Measurements from ENCODE around the gene MXD4.

MXD4 gene, protein sequence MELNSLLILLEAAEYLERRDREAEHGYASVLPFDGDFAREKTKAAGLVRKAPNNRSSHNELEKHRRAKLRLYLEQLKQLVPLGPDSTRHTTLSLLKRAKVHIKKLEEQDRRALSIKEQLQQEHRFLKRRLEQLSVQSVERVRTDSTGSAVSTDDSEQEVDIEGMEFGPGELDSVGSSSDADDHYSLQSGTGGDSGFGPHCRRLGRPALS

DNA sequence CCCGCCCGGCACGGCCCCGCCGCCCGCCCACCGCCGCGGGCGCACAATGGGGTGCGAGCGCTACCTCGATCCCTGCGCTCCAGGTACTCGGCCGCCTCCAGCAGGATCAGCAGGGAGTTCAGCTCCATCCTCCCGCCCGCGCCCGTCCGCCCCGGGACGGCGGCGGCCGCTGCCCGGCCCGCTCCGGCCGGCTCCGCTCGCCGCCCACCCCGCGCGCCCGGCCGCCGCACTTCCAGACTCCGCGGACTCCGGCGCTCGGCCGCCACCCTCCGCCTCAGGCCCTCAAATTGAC, at the start of gene MXD4:
Gene MXD4, minus strand, starts transcription at position 257 of the 292 bp plus-strand sequence. Its CDS starts 129 bp downstream, at position 128.
- DNase-seq, result no peak

DNA sequence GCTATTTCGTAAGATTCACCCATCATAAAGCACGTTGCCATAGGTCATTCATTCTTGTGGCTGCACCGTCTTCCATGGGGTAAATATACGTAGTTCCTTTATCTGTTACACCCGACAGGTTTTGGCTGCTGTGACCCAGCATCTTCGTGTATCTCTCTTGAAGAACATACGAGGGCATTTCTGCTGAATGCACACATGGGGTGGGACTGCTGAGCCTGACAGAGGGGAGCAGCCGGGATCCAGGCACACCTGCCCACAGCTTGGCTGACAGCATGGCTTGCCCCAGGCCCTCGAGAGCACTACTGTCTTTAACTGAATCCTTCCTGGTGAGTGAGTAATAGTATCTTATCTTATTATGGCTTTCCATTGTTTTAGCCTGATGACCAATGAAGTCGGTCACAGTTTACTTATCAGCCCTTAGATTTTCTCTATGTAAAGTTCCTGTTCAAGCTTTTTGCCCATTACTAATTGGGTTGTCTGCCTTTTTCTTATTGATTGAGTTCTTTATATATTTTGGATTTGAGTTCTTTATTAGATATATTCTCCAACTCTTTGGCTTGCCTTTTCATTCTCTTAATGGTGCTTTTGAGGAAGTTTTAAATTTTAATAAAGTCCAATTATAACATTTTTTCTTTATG, 45.0 kb upstream of the MXD4 start:
- no peak for DNase-seq

DNA sequence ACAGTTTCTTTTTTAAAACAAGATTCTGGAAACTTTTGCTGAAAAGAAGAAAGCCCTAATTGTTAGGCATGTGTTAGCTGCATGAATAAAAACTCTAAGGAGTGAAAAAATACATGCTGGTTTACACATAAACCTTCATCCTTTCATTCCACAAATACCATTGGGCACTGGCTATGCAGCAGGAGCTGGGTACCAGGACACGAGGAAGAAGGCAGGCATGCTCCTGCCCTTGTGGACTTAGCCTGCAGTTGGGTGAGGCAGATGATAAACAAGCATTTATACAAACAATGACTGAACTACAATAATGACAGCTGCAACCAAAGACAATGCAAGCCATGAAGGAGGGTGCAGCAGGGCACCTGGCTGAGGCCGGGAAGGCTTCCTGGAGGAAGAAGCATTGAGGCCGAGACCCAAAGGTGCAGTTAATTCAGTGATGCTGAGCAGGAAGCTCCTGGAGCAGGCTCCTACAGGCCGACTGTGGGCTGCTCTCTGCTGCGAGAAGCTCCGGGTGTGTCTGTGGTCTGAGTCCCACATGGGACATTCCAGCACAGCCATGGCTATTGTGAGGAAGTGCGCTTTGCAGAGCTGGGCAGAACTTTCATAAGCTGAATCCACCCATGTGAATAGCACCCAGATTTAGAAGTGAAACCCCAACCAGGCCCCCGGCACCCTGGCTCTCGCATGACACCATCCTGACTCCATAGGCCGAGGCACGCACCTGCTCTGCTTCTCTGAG, 44.0 kb upstream of the MXD4 start:
- no peak for DNase-seq

DNA sequence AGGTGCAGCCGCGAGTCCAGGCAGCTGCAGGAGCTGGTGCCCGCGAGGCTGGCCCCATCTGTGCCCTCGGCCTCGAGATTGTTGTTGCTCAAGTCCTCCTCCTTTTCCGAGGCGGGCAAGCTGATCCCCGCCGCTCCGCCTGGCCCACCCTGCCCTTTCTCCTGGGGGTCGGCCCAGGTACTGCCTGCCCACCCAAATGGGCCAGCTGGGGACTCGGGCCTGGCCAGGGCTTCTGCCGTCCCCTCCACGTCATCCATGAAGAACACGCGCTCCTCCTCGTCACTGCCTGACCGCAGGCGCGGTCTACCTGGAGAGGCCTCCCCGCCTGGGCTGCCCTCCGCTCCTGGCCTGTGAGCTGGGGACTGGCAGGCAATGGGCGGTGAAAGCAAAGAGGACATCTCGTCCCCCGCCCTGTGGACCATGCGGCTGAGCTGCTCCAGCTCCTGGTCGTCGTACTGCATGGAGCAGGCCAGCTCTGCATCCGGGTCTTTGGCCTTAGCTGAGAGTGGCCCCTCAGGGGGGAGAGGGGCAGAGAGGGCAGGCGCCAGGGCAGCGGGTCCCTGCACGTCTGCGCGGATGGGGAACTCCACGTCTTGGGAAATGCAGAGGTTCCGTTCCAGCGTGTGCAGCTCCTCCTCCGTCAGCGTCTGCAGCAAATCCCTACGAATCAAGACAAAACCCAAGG, 43.1 kb upstream of the MXD4 start:
- DNase-seq, result no peak

DNA sequence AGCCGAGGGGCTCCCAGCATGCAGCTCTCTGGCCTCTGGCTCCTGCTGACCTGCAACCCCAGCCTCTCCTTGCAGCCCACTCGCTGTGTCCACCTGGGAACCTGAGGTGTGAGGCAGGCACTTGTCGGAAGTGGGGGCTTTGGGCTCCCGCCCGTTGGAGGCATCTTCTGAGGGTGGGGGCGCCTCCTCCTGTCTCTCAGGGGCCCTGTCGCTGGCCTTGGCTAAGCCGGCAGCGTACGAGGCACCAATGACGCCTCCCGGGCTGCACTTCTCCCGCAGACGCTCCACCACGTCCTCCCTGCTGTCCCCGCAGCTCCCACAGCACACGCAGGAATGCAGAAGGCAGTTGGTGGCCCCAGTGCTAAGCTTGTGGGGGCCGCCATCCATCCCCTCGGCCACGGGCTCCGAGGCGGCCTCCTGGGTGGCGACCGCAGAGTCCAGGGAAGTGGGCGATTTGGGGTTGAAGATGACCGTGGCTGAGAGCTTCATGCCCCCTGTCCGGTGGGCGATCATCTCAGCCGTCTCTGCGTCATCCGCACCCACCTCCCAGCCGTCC, 42.5 kb upstream of the MXD4 start:
- DNase-seq, result no peak

- DNase-seq, result no peak
Observed at GRCh38 chr4:2303686-2304320, 41.9 kb upstream of the MXD4 start.

DNA sequence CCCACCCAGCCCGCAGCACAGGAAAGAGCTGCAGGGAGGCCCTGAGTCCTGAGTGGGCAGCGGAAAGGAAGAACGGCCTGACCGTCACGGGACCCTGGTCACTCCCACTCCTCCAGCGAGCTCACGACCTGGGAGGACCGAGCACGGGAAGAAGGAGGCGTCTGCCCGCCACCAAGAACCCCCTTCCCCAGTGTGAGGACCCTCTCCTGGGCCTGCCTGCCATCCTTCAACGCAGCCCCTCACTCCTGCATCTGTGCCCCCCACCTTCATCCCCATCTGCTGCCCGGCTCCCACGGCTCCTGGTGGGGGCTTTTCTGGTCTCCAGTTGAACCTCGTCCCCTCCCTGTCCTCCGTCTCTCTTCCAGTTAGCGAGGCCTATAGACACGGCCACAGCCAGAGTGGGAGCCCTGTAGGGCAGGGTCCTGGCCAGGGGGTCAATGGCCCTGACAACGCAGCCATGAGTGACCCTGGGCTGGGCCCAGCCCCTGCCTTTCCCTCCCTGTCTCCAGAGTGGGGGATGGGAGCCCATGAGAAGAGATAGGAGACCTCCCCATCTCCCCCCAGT, 41.3 kb upstream of the MXD4 start:
- no peak for DNase-seq

DNA sequence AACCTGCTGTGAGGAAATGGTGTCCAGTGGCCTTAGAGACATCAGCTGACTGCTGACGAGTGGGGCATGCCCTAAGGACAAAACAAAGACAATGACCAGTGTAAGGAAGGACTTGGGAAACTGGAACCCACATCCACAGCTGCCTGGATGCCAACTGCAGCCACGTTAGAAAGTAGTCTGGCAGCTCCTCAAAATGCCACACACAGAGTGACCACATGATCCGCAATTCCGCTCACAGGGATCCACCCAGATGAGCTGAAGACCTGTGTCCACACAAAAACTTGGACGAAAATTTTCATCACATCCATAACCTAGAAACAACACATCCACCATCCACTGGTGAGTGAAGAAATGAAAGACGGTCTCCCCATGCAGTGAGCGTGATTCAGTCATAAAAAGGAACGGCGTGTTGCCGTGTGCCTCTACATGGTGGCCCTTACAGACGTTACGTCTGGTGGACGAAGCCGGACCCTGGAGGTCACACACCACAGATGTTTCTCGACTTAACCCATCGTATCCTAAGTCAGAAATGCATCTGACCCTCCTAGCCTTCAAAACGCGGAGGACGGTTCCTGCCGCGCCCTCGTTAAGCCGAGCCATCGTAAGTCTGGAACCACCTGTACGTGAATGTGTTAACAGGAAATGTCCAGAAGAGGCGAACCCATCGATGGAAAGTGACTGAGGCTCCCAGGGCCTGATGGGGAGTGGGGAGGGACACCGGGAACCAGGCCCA, 40.6 kb upstream of the MXD4 start:
- no peak for DNase-seq

DNA sequence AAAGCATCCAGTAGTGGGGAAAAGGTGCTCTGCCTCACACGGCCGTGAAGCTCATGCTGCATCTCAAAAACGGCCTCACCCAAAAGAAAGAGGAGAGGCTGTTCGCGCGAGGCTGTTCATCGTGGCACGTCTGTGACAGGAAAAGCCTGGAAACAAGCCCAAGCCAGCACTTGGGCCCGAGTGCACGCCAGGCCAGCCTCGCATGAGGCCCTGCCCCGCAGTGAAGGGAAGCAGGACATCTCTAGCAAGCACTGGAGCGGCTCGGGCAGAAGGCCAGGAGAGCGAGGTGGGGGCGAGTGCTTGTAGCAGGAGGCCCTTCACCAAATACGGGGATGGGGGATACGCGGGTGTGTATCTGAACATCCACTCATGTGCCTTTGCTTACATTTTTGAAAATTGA, 39.9 kb upstream of the MXD4 start:
- DNase-seq, result no peak

DNA sequence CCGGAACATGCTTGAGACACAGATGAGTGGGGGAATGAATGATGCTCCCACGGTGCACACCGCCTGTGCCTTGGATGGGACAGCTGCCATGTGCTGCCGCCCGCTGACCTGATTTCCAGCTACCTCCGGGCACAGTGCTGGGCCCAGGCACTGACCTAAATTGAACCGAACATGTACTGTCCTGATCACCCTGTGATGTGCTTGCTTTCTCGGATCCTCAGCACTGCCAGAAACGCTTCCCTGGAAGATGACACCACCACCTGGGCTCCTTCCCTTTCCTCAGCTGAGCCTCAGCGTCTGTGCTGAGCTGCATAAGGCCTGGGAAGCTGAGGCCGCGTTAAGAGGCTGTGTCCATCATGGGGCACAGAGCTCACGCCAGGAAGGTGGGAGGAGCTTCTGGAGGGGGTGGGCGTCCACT, 39.3 kb upstream of the MXD4 start:
- no peak for DNase-seq

- DNase-seq, result no peak
Observed at GRCh38 chr4:2300431-2301224, 38.7 kb upstream of the MXD4 start.

- DNase-seq, result no peak
Observed at GRCh38 chr4:2299794-2300193, 37.9 kb upstream of the MXD4 start.

DNA sequence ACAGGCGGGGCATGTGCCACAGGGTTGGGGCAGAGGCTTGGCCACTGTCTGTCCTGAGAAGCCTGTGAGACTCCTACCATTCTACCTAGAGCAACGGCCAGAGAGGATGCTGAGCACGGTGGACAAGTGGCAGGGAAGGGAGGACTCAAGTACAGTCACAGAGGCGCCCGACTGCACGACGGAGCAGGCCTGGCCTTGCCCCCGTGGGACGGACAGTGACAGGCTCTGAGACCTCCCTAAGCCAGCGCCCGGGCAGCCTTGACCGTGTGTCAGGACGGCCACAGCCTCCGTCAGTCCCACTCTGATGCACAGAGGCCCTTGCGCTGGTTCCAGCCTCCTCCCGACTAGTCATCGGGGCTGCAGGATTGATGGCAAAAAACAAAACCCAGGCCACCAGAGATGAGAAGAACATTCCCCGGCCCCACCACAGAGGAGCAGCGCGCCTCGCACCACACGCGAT, 36.7 kb upstream of the MXD4 start:
- DNase-seq, result no peak

GRCh38 chr4:2297606-2298531, 36.0 kb upstream of the MXD4 start:
- DNase-seq, result no peak

DNA sequence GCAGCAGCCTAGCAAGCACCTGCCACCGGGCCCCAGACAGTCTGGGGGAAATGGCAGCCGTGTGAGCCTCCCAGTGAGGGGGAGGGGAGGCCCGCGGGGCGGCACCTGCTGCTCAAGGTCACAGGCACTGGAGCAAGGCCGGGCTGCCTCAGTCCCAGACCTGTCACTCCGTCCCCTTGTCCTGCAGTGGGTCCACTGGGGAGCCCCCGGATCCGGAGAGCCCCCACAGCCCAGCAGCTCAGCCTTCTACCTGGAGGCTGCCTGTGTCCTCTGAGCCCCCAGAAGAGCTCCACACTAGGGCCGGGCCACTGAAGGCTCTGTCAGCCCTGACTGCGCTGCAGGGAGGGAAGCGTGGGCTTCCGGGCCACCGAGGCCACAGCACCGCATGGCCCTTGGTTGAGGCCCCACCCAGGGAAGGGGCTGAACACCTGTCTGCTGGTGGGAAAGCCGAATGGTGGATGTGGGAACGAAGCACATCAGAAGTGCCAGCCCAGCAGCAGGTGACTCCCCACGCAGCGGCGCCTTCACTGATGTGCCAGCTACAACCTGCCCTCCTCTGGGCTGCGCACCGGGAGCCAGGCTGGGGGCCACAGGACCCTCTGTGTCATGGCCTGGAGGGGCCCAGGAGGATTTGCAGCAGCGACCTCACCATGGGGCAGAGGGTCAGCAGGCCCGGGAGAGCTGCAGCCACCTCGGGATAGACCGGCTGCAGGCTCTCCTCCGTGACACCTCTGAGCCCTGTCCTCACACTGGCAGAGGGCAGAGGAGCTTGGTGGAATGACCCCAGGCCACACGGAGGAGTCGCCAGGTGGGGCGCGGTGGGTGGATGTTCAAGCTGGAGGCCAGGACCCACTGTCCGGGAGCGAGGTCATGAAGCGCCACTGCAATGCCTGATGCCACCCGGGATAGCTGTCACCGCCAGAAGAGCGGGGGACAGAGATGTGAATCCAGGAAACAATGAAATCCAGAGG, 35.0 kb upstream of the MXD4 start:
- DNase-seq, result peak; percentile 65 to 82

DNA sequence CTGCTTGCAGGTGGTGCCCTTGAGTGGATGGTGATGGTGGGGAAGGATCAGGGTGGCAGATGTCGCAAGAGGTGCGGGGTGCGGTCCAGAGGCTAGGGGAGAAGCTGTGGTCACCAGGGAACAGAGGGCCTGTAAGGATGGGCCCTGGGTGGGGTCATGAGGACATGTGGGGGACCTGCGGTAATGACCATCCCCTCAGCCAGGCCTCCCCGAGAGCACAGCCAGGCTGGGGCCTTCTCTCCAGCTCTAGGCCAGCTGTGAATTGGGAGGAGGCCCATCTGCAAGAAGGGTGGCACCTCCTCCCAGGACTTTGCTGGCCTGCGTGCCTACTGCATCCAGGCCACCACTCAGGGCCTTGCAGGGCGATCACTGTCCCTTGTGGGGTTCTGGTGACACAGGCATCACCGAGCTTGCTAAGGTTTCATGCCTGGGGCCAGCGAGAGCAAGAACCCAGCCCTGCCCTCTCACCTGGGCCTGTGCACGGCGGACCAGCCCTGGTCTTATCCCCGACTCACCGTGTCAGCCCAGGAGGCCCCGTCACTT, 34.1 kb upstream of the MXD4 start:
- DNase-seq, result no peak

DNA sequence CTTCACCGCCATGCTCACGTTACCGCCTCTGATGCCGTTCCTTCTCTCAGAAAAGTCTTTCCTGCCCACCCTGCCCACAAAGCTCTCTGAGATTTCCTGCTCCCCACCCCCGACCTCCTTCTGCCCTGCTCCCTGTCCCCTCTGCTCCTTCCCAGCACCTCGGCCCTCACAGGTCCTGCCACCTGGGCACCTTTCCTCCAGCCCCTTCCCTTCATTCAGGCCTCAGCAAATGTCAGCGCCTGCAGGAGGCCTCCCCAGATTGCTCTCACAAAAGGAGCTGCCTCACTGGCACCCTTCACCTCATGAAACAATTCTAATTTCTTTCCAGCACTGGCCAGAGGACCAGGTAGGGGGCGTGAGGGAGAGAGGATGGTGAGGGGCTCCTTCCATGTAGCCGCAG, 33.6 kb upstream of the MXD4 start:
- no peak for DNase-seq

GRCh38 chr4:2292646-2293108, 30.8 kb upstream of the MXD4 start:
- no peak for DNase-seq

Measured in NCI-H187 (cell line).